ENCODE data around the gene GCN1.

Gene GCN1

GRCh38 chr12:120181991-120182631, 12.4 kb downstream of the GCN1 start:
- DNase-seq, result no peak

GRCh38 chr12:120180975-120181374, 13.5 kb downstream of the GCN1 start:
- DNase-seq, result no peak

DNA sequence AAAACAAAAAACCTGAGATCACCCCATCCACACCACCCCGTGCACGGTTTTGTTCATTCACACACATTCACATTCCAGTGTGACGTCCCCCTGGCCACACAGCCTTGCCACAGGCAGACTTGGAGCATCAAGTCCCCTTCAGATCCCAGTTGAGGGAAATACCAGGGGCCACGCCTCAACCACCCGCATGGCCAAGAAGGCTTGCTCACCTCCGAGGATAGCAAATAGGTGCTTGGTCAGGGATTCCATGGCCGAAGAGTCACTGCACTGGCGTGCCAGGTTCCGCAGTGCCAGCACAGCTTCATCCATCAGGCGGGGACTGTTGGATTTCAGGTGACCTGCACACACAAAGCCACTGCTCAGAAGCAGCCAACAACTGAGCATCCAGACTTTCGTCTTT, 19.0 kb downstream of the GCN1 start:
- no peak for DNase-seq

- DNase-seq, result no peak
Observed at GRCh38 chr12:120175062-120175461, 19.5 kb downstream of the GCN1 start.

DNA sequence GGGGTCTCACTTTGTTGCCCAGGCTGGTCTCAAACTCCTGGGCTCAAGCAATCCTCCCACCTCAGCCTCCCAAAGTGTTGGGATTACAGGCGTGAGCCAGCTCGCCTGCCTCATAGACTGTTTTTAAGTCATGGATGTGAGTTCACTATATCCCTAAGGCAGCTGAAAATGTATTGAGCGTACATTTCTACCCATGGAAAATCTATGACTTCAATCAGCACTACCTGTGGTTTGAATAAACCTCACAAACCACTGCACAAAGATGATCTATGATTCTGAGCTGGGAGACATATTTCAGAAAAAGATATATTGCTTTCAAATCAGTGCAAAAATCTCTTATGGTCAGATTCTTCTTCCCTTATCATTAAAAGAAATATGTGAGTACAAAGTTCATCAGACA, 22.5 kb downstream of the GCN1 start:
- DNase-seq, result no peak

DNA sequence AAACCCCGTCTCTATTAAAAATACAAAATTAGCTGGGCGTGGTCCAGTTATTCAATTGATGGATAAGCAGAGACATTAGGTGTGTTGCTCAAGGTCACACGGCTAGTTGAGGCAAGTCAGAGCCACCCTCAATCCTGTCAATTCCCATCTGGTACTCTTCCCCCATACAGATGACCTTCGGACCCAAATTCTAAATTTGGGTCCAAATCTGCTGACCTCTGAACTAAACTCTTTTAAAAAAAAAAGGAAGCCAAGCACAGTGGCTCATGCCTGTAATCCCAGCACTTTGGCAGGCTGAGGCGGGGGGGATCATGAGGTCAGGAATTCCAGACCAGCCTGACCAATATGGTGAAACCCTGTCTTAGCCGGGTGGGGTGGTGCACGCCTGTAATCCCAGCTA, 23.9 kb downstream of the GCN1 start:
- DNase-seq, result no peak

DNA sequence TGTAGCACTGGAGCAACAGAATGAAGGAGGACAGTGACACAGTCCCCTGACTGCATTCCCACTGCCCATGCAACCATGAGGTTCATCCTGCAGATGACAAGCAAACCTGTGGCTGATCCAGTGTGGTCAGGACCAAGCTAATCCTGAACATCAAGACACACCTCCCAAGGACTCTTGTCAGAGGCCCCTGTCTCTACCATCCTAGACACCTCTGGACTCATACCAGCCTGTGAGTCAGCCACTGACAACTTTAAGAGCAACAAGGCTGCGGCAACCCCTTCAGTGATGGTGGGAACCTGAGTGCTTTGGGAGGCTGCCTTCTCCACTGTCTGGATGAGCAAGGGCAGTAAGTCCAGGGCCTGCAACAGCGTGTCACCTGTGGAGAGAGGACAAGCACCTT, 24.6 kb downstream of the GCN1 start:
- DNase-seq, result no peak

DNA sequence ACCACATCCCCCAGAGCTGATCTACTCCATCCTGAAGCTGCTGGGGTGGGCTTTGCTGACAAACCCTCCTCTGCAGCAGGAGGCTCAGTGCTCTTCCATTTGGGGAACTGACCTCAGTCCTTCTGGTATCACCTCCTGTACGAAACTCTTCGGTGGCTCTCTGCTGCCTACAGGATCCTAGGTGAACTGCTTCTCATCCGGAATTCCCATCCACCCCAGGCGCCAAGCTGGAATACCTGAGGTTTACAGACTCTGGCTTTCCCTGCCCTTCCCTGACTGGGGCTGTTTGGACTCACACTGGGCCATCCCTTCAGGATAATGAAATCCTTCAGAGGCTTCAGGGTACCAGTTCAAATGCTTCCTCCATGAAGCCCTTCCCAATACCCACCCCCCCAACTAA, 26.2 kb downstream of the GCN1 start:
- no peak for DNase-seq

GRCh38 chr12:120167529-120168095, 26.9 kb downstream of the GCN1 start:
- no peak for DNase-seq

GRCh38 chr12:120164293-120164692, 30.2 kb downstream of the GCN1 start:
- DNase-seq, result no peak

DNA sequence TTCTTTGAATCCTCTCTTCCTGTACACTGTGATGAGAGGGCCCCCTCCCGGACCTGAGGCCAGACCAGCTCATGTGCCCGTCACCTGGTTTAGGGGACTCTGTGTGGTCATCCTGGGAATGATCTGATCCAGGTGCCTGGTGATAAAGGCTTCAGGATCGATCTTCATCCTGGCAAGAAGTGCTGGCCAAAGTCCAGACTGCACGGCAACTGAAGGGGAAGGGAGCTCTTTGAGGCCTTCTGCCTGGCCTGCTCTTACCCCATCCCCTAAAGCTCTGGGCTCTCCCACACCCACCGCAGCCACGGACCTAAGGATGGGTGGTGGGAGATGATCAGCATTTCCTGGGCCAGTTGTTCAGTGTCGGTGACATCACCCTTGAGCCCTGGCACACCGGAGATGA, 31.8 kb downstream of the GCN1 start:
- no peak for DNase-seq

- no peak for DNase-seq
Observed at GRCh38 chr12:120161852-120162251, 32.7 kb downstream of the GCN1 start.

GRCh38 chr12:120159509-120160237, 34.8 kb downstream of the GCN1 start:
- no peak for DNase-seq

GRCh38 chr12:120158351-120158750, 36.2 kb downstream of the GCN1 start:
- DNase-seq, result no peak

GRCh38 chr12:120157678-120158077, 36.8 kb downstream of the GCN1 start:
- no peak for DNase-seq

- DNase-seq, result no peak
Observed at GRCh38 chr12:120156315-120157259, 37.9 kb downstream of the GCN1 start.

GRCh38 chr12:120155072-120155471, 39.4 kb downstream of the GCN1 start:
- DNase-seq, result no peak

GRCh38 chr12:120150919-120151525, 43.5 kb downstream of the GCN1 start:
- DNase-seq, result no peak

- DNase-seq, result no peak
Observed at GRCh38 chr12:120148011-120148410, 46.5 kb downstream of the GCN1 start.

DNA sequence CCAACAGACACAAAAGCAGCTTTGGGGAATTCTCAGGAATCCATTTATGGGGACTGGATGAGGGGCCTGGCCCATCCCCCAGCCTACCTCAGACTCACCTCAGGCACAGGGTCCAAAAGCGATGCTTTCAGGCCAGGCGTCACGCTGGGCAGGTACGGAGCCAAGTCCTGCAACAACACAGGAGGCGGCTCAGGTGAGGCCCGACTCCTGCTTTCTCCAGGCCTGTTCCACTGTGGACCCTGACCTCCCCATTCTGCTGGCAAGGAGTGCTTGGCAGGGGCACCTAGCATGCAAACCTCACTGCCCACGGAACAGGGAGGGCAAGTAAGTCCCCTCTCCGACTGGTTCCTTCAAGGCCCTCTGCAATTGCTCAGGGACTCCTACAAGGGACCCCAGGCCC, 49.4 kb downstream of the GCN1 start:
- DNase-seq, result no peak

GRCh38 chr12:120144215-120144614, 50.3 kb downstream of the GCN1 start:
- no peak for DNase-seq

GRCh38 chr12:120142231-120142877, 52.2 kb downstream of the GCN1 start:
- DNase-seq, result no peak
